Activated CD8-positive, alpha-beta T cell treated with anti-CD3 and anti-CD28 coated beads for 36 hours (primary cell): ENCODE results near the gene NHERF1. TPM values are rescaled to one million over a fixed set of nuclear protein-coding genes. Genes with fewer than 3 reads are reported as not detected.
A peak's percentile ranks its signal among the peaks of the same experiment; 100 is the strongest.

Experiments
- ATAC-seq: fragments of 200-7000 bp; cut with Tn5 transposase; one replicate; pipeline ENCODE4 v1.10.0; 2021; ENCODE audit warnings: mild to moderate bottlenecking, moderate library complexity
- CTCF ChIA-PET: fragments of 350-600 bp; sonication (Branson Sonifier 250); formaldehyde crosslinking; loops from one replicate; lab custom pipeline; 2021; ENCODE audit warnings: antibody characterized with exemption; lab: Charles Lee
- POLR2A ChIA-PET: fragments of 350-600 bp; sonication (Branson Sonifier 250); formaldehyde crosslinking; loops from one replicate; lab custom pipeline; 2021; ENCODE audit warnings: antibody characterized with exemption; lab: Charles Lee
- DNase-seq: peaks from one replicate; pipeline ENCODE4 v3.0.0-alpha.2; 2020
- H3K27ac Mint-ChIP-seq: one replicate; pipeline ENCODE4 v1.8.0; 2021; ENCODE audit warnings: mild to moderate bottlenecking, mixed read lengths
- H3K27me3 Mint-ChIP-seq: one replicate; pipeline ENCODE4 v1.8.0; 2021; ENCODE audit warnings: mixed read lengths
- H3K36me3 Mint-ChIP-seq: one replicate; pipeline ENCODE4 v1.8.0; 2021; ENCODE audit warnings: low read depth, mixed read lengths
- H3K4me1 Mint-ChIP-seq: one replicate; pipeline ENCODE4 v1.8.0; 2021; ENCODE audit warnings: low read depth, mixed read lengths
- H3K4me3 Mint-ChIP-seq: one replicate; pipeline ENCODE4 v1.8.0; 2021; ENCODE audit warnings: mild to moderate bottlenecking, moderate library complexity, mixed read lengths
- H3K9me3 Mint-ChIP-seq: one replicate; pipeline ENCODE4 v1.8.0; 2021; ENCODE audit warnings: mixed read lengths
- intact Hi-C: fragments of 100-400 bp; cut with micrococcal nuclease; formaldehyde crosslinking; loops from one replicate; pipeline ENCODE4 v1.10.0; 2022
- total RNA-seq, 2 experiments: library from RNA; stranded (reverse); gene quantifications; one replicate each; pipeline ENCODE4 v1.2.3, GENCODE V29; 2021
- TF ChIP-seq, protein P1 (sequence below): fragments of 200-600 bp; IDR thresholded peaks from one replicate; pipeline ENCODE4 v1.8.0; 2022; ENCODE audit warnings: antibody characterized with exemption, mild to moderate bottlenecking

Gene NHERF1
- total RNA-seq, 2 experiments from 2014 or later, result 143 to 150 TPM

DNA sequence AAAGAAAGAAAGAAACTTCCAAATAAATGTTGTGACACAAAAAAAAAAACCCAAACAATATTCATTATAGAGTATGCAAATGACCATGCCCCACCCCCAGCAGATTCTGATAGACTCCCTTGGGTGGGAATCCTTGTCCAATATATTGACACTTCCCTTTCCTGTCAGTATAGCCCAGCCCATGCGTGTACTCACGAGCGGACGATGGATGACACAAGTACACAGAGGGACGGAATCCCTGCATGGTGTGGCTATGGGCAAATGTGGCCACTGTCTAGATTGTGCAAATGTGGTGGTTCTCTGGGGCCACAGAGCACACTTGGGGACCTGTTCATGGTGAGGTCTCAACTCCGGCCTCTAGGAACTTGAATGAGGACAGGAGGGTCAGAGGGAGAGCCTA is 8.3 kb upstream of the NHERF1 start:
- TF ChIP-seq, protein P1, sequence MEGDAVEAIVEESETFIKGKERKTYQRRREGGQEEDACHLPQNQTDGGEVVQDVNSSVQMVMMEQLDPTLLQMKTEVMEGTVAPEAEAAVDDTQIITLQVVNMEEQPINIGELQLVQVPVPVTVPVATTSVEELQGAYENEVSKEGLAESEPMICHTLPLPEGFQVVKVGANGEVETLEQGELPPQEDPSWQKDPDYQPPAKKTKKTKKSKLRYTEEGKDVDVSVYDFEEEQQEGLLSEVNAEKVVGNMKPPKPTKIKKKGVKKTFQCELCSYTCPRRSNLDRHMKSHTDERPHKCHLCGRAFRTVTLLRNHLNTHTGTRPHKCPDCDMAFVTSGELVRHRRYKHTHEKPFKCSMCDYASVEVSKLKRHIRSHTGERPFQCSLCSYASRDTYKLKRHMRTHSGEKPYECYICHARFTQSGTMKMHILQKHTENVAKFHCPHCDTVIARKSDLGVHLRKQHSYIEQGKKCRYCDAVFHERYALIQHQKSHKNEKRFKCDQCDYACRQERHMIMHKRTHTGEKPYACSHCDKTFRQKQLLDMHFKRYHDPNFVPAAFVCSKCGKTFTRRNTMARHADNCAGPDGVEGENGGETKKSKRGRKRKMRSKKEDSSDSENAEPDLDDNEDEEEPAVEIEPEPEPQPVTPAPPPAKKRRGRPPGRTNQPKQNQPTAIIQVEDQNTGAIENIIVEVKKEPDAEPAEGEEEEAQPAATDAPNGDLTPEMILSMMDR, result no peak
- ChIA-PET POLR2A (interaction anchor here (1.0 to 3.1 kb wide), 3 partner anchors 10 to 36 kb away, joined by 3 to 13 read pairs (median 4); partner anchors contain the start of gene NAT9), CTCF (interaction anchor here (8.1 kb wide), 1 partner anchor 82 kb away, joined by 207 read pairs; no protein-coding TSS in a partner anchor)
- intact Hi-C loops, result loop anchor here (5.0 kb wide), 1 partner anchor 122 kb away; no protein-coding TSS in a partner anchor
- peaks cover 3% of the 10 kb centered on the region for H3K36me3 Mint-ChIP-seq
- ATAC-seq (no peak), DNase-seq (no peak)
- no peak overlapping the region for H3K27ac Mint-ChIP-seq
- peaks cover 79% of the 10 kb centered on the region for H3K4me1 Mint-ChIP-seq
- no peak overlapping the region for H3K4me3 Mint-ChIP-seq
- peaks cover 7% of the 10 kb centered on the region for H3K9me3 Mint-ChIP-seq
- H3K27me3 Mint-ChIP-seq, result no peaks in the 10 kb centered on the region

DNA sequence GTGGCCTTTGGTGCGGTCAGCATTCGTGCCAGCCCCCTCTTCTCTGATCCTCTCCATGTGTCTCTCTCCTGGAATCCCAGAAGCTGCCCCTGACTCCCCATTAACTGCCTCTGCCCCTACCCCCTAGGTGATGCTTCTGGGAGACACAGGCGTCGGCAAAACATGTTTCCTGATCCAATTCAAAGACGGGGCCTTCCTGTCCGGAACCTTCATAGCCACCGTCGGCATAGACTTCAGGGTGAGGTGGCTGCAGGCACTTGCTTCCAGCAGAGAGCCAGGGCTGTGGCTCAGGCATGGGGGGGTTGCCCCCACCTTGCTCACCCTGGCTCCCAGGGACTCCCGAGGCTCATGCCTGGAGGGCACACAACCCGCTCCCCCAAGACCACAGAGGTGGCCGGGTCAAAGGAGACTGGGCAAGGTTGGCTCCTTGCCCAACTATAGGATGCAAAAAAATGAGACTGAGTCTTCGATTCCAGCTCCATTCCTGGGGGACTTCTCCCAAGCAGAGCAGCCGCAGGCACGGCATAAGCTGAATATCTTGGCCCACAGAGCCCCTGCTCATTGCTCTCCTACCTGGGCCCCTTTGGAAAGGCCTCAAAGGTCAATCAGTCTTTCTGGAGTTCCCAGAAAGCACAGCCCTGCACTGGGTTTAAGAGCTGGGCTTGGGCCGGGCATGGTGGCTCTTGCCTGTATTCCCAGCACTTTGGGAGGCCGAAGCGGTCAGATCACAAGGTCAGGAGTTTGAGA is 7.6 kb upstream of the NHERF1 start:
- ATAC-seq (no peak), DNase-seq (no peak)
- Mint-ChIP-seq H3K4me1 (peaks cover 79% of the 10 kb centered on the region), H3K27ac (peak overlapping the region; percentile 88), H3K4me3 (no peak overlapping the region), H3K9me3 (peaks cover 7% of the 10 kb centered on the region), H3K27me3 (no peaks in the 10 kb centered on the region), H3K36me3 (peaks cover 3% of the 10 kb centered on the region)
- intact Hi-C loops, result loop anchor here (5.0 kb wide), 1 partner anchor 121 kb away; no protein-coding TSS in a partner anchor
- POLR2A ChIA-PET, result interaction anchor here (0.8 to 3.1 kb wide), 5 partner anchors 12 to 69 kb away, joined by 3 to 13 read pairs (median 4); partner anchors contain the start of gene NAT9
- TF ChIP-seq, protein P1, result no peak
- CTCF ChIA-PET, result interaction anchor here (0.9 to 8.1 kb wide), 6 partner anchors 29 to 125 kb away, joined by 3 to 207 read pairs (median 10); partner anchors contain the start of gene NAT9

DNA sequence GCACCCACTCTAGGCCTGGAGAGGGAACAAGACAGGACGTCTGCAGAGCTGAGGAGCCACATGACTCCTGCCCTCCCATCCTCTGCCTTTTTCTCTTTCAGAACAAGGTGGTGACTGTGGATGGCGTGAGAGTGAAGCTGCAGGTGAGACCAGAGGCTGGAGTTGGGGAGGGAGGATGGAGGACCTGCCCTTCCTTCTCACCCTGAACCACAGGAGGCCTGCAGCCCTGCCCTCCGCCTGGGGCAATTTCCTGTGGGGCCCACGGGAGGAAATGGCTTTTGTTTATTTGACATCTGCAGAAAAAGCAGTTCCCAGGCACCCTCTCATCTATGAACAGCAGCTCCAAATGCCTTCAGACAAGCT is 6.3 kb upstream of the NHERF1 start:
- H3K27ac Mint-ChIP-seq, result peak overlapping the region; percentile 88
- CTCF ChIA-PET, result interaction anchor here (0.6 to 8.1 kb wide), 11 partner anchors 17 to 210 kb away, joined by 3 to 207 read pairs (median 5); partner anchors contain the start of gene NAT9
- POLR2A ChIA-PET, result interaction anchor here (0.6 to 3.1 kb wide), 4 partner anchors 8 to 63 kb away, joined by 3 to 13 read pairs (median 4); no protein-coding TSS in a partner anchor
- ATAC-seq (peak; percentile 11), DNase-seq (peak; percentile 77)
- TF ChIP-seq, protein P1, result no peak
- intact Hi-C loops, result loop anchor here (5.0 kb wide), 1 partner anchor 120 kb away; no protein-coding TSS in a partner anchor
- peak overlapping the region; percentile 5 for H3K4me3 Mint-ChIP-seq
- H3K9me3 Mint-ChIP-seq, result peaks cover 7% of the 10 kb centered on the region
- peaks cover 80% of the 10 kb centered on the region for H3K4me1 Mint-ChIP-seq
- no peaks in the 10 kb centered on the region for H3K27me3 Mint-ChIP-seq
- peaks cover 3% of the 10 kb centered on the region for H3K36me3 Mint-ChIP-seq

DNA sequence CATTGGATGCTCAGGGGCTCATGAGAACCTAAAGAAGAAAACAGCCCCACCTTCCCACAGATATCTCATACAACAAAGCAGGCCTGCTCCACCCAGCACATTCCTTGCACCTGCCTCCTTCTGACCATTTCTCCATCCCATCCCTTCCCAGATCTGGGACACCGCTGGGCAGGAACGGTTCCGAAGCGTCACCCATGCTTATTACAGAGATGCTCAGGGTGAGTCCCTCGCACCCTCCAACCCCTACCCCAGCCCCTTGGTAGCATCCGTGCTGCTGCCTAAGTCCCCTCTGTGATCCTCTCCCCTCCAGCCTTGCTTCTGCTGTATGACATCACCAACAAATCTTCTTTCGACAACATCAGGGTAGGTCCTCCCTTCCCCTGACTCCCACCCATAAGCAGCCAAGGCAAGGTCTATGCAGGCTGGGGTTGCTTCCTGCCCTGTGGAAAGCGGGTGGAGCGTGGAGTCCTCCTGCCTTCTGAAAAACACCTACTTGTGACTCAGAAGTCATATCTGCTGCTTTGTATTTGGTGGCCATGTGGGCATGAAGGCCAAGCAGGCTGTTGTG is 5.4 kb upstream of the NHERF1 start:
- no peak for DNase-seq
- H3K36me3 Mint-ChIP-seq, result peaks cover 3% of the 10 kb centered on the region
- ChIA-PET CTCF (interaction anchor here (0.8 to 8.1 kb wide), 9 partner anchors 16 to 119 kb away, joined by 3 to 207 read pairs (median 8); partner anchors contain the start of gene NAT9), POLR2A (interaction anchor here (2.1 to 3.1 kb wide), 2 partner anchors 9 to 27 kb away, joined by 6 to 13 read pairs; no protein-coding TSS in a partner anchor)
- no peaks in the 10 kb centered on the region for H3K27me3 Mint-ChIP-seq
- H3K4me1 Mint-ChIP-seq, result peaks cover 78% of the 10 kb centered on the region
- H3K4me3 Mint-ChIP-seq, result peak overlapping the region; percentile 5
- intact Hi-C loops, result loop anchor here (5.0 kb wide), 1 partner anchor 119 kb away; no protein-coding TSS in a partner anchor
- H3K27ac Mint-ChIP-seq, result peak overlapping the region; percentile 88
- TF ChIP-seq, protein P1, result no peak
- peaks cover 7% of the 10 kb centered on the region for H3K9me3 Mint-ChIP-seq
- ATAC-seq, result no peak
